K562 (cell line): ENCODE data around the gene TMEM147. TPM values are rescaled to one million over a fixed set of nuclear protein-coding genes. Genes with fewer than 3 reads are reported as not detected.
A peak's percentile ranks its signal among the peaks of the same experiment; 100 is the strongest.

ENCODE experiments used
- AFF4 ChIP-seq: sonication (generic); formaldehyde crosslinking; IDR thresholded peaks from 2 replicates; pipeline ENCODE4 v1.8.0; 2023; ENCODE audit warnings: mild to moderate bottlenecking, missing genetic modification reagents
- BHLHE40 ChIP-seq: IDR thresholded peaks from 2 replicates; pipeline ENCODE4 v1.6.1; 2011; ENCODE audit warnings: low read length, improper control_type of control experiment
- FOXK2 ChIP-seq, 2 experiments: fragments of 450-650 bp; IDR thresholded peaks in 1 of 2; conservative IDR thresholded peaks in 1 of 2; 2 replicates each; pipeline ENCODE4 v1.6.1; 2016; ENCODE audit warnings: low read depth in 2 of 2, mild to moderate bottlenecking in 1 of 2
- HEY1 ChIP-seq: fragments of 250-450 bp; sonication (Bioruptor Pico); IDR thresholded peaks from 2 replicates; pipeline ENCODE4 v1.5.0; 2020; ENCODE audit warnings: mild to moderate bottlenecking, moderate library complexity, borderline replicate concordance
- HSF4 ChIP-seq: fragments of 250-450 bp; sonication (Bioruptor Pico); IDR thresholded peaks from 2 replicates; pipeline ENCODE4 v2.1.2; 2022; ENCODE audit warnings: mild to moderate bottlenecking, moderate library complexity, borderline replicate concordance
- NFIC ChIP-seq: fragments of 450-650 bp; IDR thresholded peaks from 2 replicates; pipeline ENCODE4 v1.6.1; 2017; ENCODE audit warnings: mild to moderate bottlenecking, inconsistent platforms
- SIX5 ChIP-seq, 2 experiments: IDR thresholded peaks; 2 replicates each; pipeline ENCODE4 v1.6.1; 2011; ENCODE audit warnings: low read length in 2 of 2, borderline replicate concordance in 1 of 2, low read depth in 1 of 2, mild to moderate bottlenecking in 1 of 2, moderate library complexity in 1 of 2; ENCODE audit not compliant: insufficient read depth in 1 of 2
- ZBED1 ChIP-seq: IDR thresholded peaks from 2 replicates; pipeline ENCODE4 v1.6.1; 2014
- polyA plus RNA-seq, 8 experiments: library from polyadenylated mRNA; depleted of rRNA in 4 of 8; stranded (reverse) in 5 of 8; unstranded in 3 of 8; fragments of >200 nt; fragmentation: Nextera tagmentation in 2 of 8; fragmentation: Illumina TruSeq in 1 of 8; extraction: Ambion mirVana in 2 of 8; extraction: Trizol in 1 of 8; gene quantifications; 2 replicates each; pipeline versions ENCODE4 v1.2.1 to v1.2.3, GENCODE V29; 2011 to 2014; ENCODE audit warnings: inconsistent platforms in 1 of 8, missing spikeins in 1 of 8
- total RNA-seq, 7 experiments: library from RNA; depleted of rRNA in 6 of 7; stranded (reverse); fragments of >200 nt in 6 of 7; fragmentation: Illumina TruSeq in 2 of 7; extraction: Trizol in 2 of 7; gene quantifications; 2 replicates each; pipeline versions ENCODE4 v1.2.1 to v1.2.3, GENCODE V29; 2011 to 2021; ENCODE audit warnings: low replicate concordance in 1 of 7
- TF ChIP-seq, protein P1 (sequence below): fragments of 200-400 bp; formaldehyde crosslinking; IDR thresholded peaks from 2 replicates; pipeline ENCODE4 v1.6.1; 2017; ENCODE audit warnings: mild to moderate bottlenecking, low read depth, low read length, moderate library complexity
- TF ChIP-seq, protein P2 (sequence below), 2 experiments: fragments of 200-800 bp in 1 of 2; sonication (Bioruptor generic) in 1 of 2; sonication (generic) in 1 of 2; formaldehyde crosslinking in 1 of 2; IDR thresholded peaks in 1 of 2; conservative IDR thresholded peaks in 1 of 2; 2 replicates each; pipeline versions ENCODE4 v1.5.0 to v1.6.1; 2016 to 2020; ENCODE audit warnings: missing compliant biosample characterization in 1 of 2, missing genetic modification characterization in 1 of 2, missing genetic modification reagents in 1 of 2
- TF ChIP-seq, protein P3 (sequence below): sonication (generic); formaldehyde crosslinking; IDR thresholded peaks from 2 replicates; pipeline ENCODE4 v1.8.0; 2022; ENCODE audit warnings: mild to moderate bottlenecking, missing genetic modification reagents

Gene TMEM147
- total and polyA plus RNA-seq, 9 of the 15 experiments (the other 6 are each of a cell fraction or from before 2014, with no cell fraction given): 73.8 to 194 (median 142) TPM

DNA sequence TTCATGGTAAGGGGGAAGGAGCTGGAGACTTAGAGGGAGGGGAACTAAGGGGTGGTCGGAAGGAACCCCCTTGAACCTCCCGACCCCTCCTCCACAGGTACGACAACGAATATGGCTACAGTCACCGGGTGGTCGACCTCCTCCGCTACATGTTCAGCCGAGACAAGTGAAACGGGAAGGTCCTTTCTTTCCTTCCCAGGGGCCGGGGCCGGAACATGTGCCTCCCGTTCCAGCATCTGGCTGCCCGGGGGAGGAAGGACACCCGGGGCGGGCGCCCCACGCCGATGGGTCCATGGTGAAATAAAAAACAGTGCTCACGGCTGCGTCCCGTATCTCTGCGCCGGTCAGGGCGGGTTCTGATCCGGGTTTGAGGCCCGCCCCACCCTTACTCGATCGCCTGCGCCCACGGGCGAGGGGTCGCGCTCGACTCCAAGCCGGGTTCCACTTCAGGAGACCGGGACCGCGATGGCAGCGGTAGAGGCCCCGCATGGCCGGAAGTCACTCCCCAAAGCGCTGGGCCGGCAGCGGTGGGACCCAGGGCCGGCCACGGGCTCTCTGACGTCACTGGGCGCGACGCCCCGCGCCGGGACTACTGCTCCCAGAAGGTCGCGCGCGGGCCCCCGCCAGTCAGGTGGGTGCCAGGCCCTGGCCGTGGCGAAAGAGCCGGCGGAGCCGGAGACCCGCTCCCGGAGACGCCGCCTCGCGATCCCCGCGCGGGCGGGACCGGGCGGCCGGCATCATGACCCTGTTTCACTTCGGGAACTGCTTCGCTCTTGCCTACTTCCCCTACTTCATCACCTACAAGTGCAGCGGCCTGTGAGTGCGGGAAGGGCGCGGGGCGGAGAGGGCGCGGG is at the start of gene TMEM147 (continued):
- TF ChIP-seq SIX5 (IDR thresholded peaks at IDR 0.05; ENCODE audit: borderline replicate concordance in 1 of 2, insufficient read depth in 1 of 2, low read depth in 1 of 2, low read length in 2 of 2) (peak; percentile 63 to 76; a peak in 3 of 4 replicates), NFIC (peak; percentile 50), ZBED1 (no peak), BHLHE40 (no peak), HEY1 (CRISPR knock-in tag) (no peak), FOXK2 (conservative IDR thresholded peaks at IDR 0.05 in 1 of 2, IDR thresholded peaks at IDR 0.05 in 1 of 2; ENCODE audit: low read depth in 2 of 2) (0 out of 4 replicates have a peak, but pooled peaks of 1 of the 2 experiments have one; percentile 11), HSF4 (CRISPR knock-in tag) (no peak), AFF4 (CRISPR knock-in tag) (no peak)
- TF ChIP-seq, protein P1, sequence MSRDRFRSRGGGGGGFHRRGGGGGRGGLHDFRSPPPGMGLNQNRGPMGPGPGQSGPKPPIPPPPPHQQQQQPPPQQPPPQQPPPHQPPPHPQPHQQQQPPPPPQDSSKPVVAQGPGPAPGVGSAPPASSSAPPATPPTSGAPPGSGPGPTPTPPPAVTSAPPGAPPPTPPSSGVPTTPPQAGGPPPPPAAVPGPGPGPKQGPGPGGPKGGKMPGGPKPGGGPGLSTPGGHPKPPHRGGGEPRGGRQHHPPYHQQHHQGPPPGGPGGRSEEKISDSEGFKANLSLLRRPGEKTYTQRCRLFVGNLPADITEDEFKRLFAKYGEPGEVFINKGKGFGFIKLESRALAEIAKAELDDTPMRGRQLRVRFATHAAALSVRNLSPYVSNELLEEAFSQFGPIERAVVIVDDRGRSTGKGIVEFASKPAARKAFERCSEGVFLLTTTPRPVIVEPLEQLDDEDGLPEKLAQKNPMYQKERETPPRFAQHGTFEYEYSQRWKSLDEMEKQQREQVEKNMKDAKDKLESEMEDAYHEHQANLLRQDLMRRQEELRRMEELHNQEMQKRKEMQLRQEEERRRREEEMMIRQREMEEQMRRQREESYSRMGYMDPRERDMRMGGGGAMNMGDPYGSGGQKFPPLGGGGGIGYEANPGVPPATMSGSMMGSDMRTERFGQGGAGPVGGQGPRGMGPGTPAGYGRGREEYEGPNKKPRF: no peak
- TF ChIP-seq, protein P2, sequence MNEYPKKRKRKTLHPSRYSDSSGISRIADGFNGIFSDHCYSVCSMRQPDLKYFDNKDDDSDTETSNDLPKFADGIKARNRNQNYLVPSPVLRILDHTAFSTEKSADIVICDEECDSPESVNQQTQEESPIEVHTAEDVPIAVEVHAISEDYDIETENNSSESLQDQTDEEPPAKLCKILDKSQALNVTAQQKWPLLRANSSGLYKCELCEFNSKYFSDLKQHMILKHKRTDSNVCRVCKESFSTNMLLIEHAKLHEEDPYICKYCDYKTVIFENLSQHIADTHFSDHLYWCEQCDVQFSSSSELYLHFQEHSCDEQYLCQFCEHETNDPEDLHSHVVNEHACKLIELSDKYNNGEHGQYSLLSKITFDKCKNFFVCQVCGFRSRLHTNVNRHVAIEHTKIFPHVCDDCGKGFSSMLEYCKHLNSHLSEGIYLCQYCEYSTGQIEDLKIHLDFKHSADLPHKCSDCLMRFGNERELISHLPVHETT (CRISPR knock-in tag; conservative IDR thresholded peaks at IDR 0.05 in 1 of 2, IDR thresholded peaks at IDR 0.05 in 1 of 2): peak in 1 of 2 experiments; percentile 54; a peak in 2 of 4 replicates
- TF ChIP-seq, protein P3, sequence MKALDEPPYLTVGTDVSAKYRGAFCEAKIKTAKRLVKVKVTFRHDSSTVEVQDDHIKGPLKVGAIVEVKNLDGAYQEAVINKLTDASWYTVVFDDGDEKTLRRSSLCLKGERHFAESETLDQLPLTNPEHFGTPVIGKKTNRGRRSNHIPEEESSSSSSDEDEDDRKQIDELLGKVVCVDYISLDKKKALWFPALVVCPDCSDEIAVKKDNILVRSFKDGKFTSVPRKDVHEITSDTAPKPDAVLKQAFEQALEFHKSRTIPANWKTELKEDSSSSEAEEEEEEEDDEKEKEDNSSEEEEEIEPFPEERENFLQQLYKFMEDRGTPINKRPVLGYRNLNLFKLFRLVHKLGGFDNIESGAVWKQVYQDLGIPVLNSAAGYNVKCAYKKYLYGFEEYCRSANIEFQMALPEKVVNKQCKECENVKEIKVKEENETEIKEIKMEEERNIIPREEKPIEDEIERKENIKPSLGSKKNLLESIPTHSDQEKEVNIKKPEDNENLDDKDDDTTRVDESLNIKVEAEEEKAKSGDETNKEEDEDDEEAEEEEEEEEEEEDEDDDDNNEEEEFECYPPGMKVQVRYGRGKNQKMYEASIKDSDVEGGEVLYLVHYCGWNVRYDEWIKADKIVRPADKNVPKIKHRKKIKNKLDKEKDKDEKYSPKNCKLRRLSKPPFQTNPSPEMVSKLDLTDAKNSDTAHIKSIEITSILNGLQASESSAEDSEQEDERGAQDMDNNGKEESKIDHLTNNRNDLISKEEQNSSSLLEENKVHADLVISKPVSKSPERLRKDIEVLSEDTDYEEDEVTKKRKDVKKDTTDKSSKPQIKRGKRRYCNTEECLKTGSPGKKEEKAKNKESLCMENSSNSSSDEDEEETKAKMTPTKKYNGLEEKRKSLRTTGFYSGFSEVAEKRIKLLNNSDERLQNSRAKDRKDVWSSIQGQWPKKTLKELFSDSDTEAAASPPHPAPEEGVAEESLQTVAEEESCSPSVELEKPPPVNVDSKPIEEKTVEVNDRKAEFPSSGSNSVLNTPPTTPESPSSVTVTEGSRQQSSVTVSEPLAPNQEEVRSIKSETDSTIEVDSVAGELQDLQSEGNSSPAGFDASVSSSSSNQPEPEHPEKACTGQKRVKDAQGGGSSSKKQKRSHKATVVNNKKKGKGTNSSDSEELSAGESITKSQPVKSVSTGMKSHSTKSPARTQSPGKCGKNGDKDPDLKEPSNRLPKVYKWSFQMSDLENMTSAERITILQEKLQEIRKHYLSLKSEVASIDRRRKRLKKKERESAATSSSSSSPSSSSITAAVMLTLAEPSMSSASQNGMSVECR: peak; percentile 84; the same call in 1 of the 2 replicates
